Endothelial cell of umbilical vein (primary cell): ENCODE measurements around the gene SEC11A. TPM values are rescaled to one million over a fixed set of nuclear protein-coding genes. Genes with fewer than 3 reads are reported as not detected.

ENCODE experiments used
- BruUV-seq: library from RNA; stranded (reverse); fragments of 400-500 nt; replicated peaks from 2 replicates; lab custom pipeline; 2021; lab: Mats Ljungman, UMichigan
- CTCF ChIA-PET: fragments of 300-600, 350-600 bp; sonication (Branson Sonifier 250); formaldehyde crosslinking; loops from one replicate; lab custom pipeline; 2021; ENCODE audit warnings: antibody characterized with exemption, inconsistent platforms; lab: Charles Lee
- POLR2A ChIA-PET: fragments of 300-600, 350-600 bp; sonication (Branson Sonifier 250); formaldehyde crosslinking; loops from one replicate; lab custom pipeline; 2021; ENCODE audit warnings: antibody characterized with exemption, inconsistent platforms; lab: Charles Lee
- DNase-seq: peaks from one replicate; pipeline ENCODE4 v3.0.0-alpha.2; 2011; ENCODE audit warnings: low read depth, low spot score
- FAIRE-seq: peaks from 2 replicates; lab custom pipeline; 2011; peaks lifted over from hg19 to GRCh38; lab: Jason Lieb, UNC
- H2AFZ ChIP-seq: 2 replicates; pipeline ENCODE4 v1.6.0; 2012; ENCODE audit warnings: low read depth, low read length, control low read depth, inconsistent platforms
- H3K27ac ChIP-seq: 2 replicates; pipeline ENCODE4 v1.5.1; 2011; ENCODE audit warnings: low read depth, mild to moderate bottlenecking, control low read depth, low read length, moderate library complexity; ENCODE audit not compliant: insufficient read depth
- H3K27me3 ChIP-seq, 2 experiments: 2 replicates each; pipeline versions ENCODE4 v1.6.0 to v1.6.1; 2011; ENCODE audit warnings: low read length in 2 of 2, mixed read lengths in 1 of 2; ENCODE audit not compliant: control insufficient read depth in 2 of 2, insufficient read depth in 2 of 2
- H3K36me3 ChIP-seq, 2 experiments: 2 replicates in 1 of 2; 3 replicates in 1 of 2; pipeline ENCODE4 v1.5.1; 2011; ENCODE audit warnings: low read length in 2 of 2, mild to moderate bottlenecking in 1 of 2, moderate library complexity in 1 of 2; ENCODE audit not compliant: control insufficient read depth in 2 of 2, insufficient read depth in 2 of 2; ENCODE audit errors: extremely low read depth in 1 of 2
- H3K4me1 ChIP-seq: 3 replicates; pipeline ENCODE4 v1.5.1; 2011; ENCODE audit warnings: mild to moderate bottlenecking, low read length; ENCODE audit not compliant: control insufficient read depth, insufficient read depth; ENCODE audit errors: extremely low read depth
- H3K4me2 ChIP-seq: 2 replicates; pipeline ENCODE4 v1.6.1; 2011; ENCODE audit warnings: low read length, control low read depth, mixed read lengths; ENCODE audit not compliant: insufficient read depth
- H3K4me3 ChIP-seq, 3 experiments: fragments of 200-600 bp in 1 of 3; sonication (generic), shearing (Covaris generic) in 1 of 3; replicated peaks in 1 of 3; 2 replicates each; pipeline ENCODE4 v1.5.1; 2011 to 2016; ENCODE audit warnings: control low read depth in 3 of 3, low read length in 3 of 3, mild to moderate bottlenecking in 2 of 3, inconsistent platforms in 1 of 3, low read depth in 1 of 3, moderate library complexity in 1 of 3; ENCODE audit not compliant: insufficient read depth in 1 of 3
- H3K79me2 ChIP-seq: 2 replicates; pipeline ENCODE4 v1.6.0; 2012; ENCODE audit warnings: low read length, inconsistent platforms; ENCODE audit not compliant: control insufficient read depth, insufficient read depth
- H3K9ac ChIP-seq: replicated peaks from 2 replicates; pipeline ENCODE3; 2011; ENCODE audit warnings: low read length, control low read depth; ENCODE audit not compliant: insufficient read depth; ENCODE audit errors: extremely low read depth
- H3K9me1 ChIP-seq: replicated peaks from 3 replicates; pipeline ENCODE4 v1.6.0; 2011; ENCODE audit warnings: mild to moderate bottlenecking, low read length; ENCODE audit not compliant: control insufficient read depth, insufficient read depth; ENCODE audit errors: extremely low read depth
- H3K9me3 ChIP-seq: replicated peaks from 2 replicates; pipeline ENCODE4 v1.5.1; 2012; ENCODE audit warnings: low read length, inconsistent platforms; ENCODE audit not compliant: control insufficient read depth, insufficient read depth
- H4K20me1 ChIP-seq: replicated peaks from 2 replicates; pipeline ENCODE3; 2011; ENCODE audit warnings: mild to moderate bottlenecking, low read length; ENCODE audit not compliant: control insufficient read depth, insufficient read depth; ENCODE audit errors: extremely low read depth
- CTCF ChIP-seq, 2 donors: IDR thresholded peaks; 1 replicate in 1 of 2; 2 replicates in 1 of 2; pipeline ENCODE4 v1.5.1; 2011; ENCODE audit warnings: low read length in 2 of 2, mild to moderate bottlenecking in 2 of 2, moderate library complexity in 2 of 2, control low read depth in 1 of 2, inconsistent platforms in 1 of 2, low read depth in 1 of 2; ENCODE audit not compliant: insufficient read depth in 1 of 2; ENCODE audit errors: extremely low read depth in 1 of 2
- EZH2 ChIP-seq: IDR thresholded peaks from 2 replicates; pipeline ENCODE4 v1.6.1; 2012; ENCODE audit warnings: borderline replicate concordance, low read depth, mild to moderate bottlenecking, moderate library complexity, low read length, inconsistent platforms; ENCODE audit not compliant: severe bottlenecking
- FOS ChIP-seq: IDR thresholded peaks from 2 replicates; pipeline ENCODE4 v1.6.1; 2011; ENCODE audit warnings: mild to moderate bottlenecking, low read length, moderate library complexity, borderline replicate concordance; ENCODE audit not compliant: insufficient read depth
- GATA2 ChIP-seq: IDR thresholded peaks from 2 replicates; pipeline ENCODE4 v1.7.0; 2011; ENCODE audit warnings: low read depth, mild to moderate bottlenecking, moderate library complexity, mixed read lengths, low read length; ENCODE audit not compliant: insufficient read length, insufficient read depth
- JUN ChIP-seq: IDR thresholded peaks from 2 replicates; pipeline ENCODE4 v1.6.1; 2011; ENCODE audit warnings: borderline replicate concordance, low read depth; ENCODE audit not compliant: insufficient read length, insufficient read depth
- MAX ChIP-seq: IDR thresholded peaks from 2 replicates; pipeline ENCODE4 v1.6.1; 2011; ENCODE audit not compliant: insufficient read depth, insufficient read length
- MYC ChIP-seq: IDR thresholded peaks from one replicate; pipeline ENCODE4 v1.6.1; 2011; ENCODE audit warnings: mild to moderate bottlenecking, low read depth, low read length
- POLR2A ChIP-seq: IDR thresholded peaks from 2 replicates; pipeline ENCODE4 v1.6.1; 2012; ENCODE audit warnings: low read depth, mild to moderate bottlenecking, control low read depth, low read length
- POLR2AphosphoS5 ChIP-seq: IDR thresholded peaks from 2 replicates; pipeline ENCODE4 v1.6.1; 2012; ENCODE audit warnings: low read depth, mild to moderate bottlenecking, control low read depth, low read length, moderate library complexity; ENCODE audit not compliant: insufficient read depth
- dilution Hi-C: fragments of 300-500 bp; cut with MboI; formaldehyde crosslinking; loops from one replicate; pipeline ENCODE4 v1.15.0; 2019; ENCODE audit warnings: low sequenced_read_pairs; ENCODE audit not compliant: extremely low pct_ligation_motif_present
- intact Hi-C: fragments of 100-400 bp; cut with micrococcal nuclease; formaldehyde crosslinking; loops from one replicate; pipeline ENCODE4 v1.10.0; 2022
- polyA plus RNA-seq, 4 experiments: library from polyadenylated mRNA; depleted of rRNA in 3 of 4; stranded (reverse) in 3 of 4; unstranded in 1 of 4; fragments of >200 nt; gene quantifications; 2 replicates each; pipeline versions ENCODE4 v1.2.1 to v1.2.3, GENCODE V29; 2011 to 2012; ENCODE audit warnings: missing spikeins in 1 of 4
- total RNA-seq: library from RNA; stranded (reverse); gene quantifications from 2 replicates; pipeline ENCODE4 v1.2.3, GENCODE V29; 2021

Gene SEC11A
- total and polyA plus RNA-seq, 2 donors (not counting 3 experiments of a cell fraction or from before 2014, with no cell fraction given), result 189 to 204 TPM

DNA sequence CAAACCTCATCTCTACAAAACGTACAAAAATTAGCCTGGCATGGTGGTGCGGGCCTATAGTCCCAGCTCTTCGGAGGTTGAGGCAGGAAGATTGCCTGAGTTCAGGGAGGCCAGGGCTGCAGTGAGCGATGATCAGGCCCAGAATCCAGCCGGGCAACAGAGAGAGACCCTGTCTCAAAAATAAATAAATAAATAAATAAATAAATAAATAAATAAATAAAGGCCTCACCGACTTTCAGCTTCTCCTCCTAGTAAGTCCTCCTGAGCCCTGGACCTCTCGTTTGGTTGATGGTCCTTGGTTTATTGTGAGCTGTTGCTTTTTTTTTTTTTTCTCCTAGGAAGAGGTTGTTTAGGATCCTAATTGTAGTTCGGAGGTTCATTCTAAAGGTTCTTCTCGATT is 86.9 kb downstream of the SEC11A start:
- H3K4me1 ChIP-seq, result peaks cover 19% of the 10 kb centered on the region
- TF ChIP-seq JUN (no peak), POLR2AphosphoS5 (no peak)
- H3K27ac ChIP-seq, result no peak overlapping the region
- H4K20me1 ChIP-seq, result no peaks in the 10 kb centered on the region
- no peak overlapping the region for H3K4me2 ChIP-seq
- CTCF ChIA-PET, result interaction anchor here (1.0 to 1.7 kb wide), 2 partner anchors 20 to 30 kb away, joined by 3 read pairs; no protein-coding TSS in a partner anchor
- no peaks in the 10 kb centered on the region for H3K36me3 ChIP-seq
- dilution Hi-C loops (no loop called here), intact Hi-C loops (no loop called here)
- no peak overlapping the region for H3K4me3 ChIP-seq
- H3K9me3 ChIP-seq, result no peaks in the 10 kb centered on the region
- no peaks in the 10 kb centered on the region for H3K27me3 ChIP-seq
- no peaks in the 10 kb centered on the region for H3K9me1 ChIP-seq
- no peak for FAIRE-seq
- no peak for DNase-seq
- BruUV-seq, result no TSS peak
- POLR2A ChIA-PET, result no interaction called here
- no peak overlapping the region for H3K9ac ChIP-seq
- H3K79me2 ChIP-seq, result peaks cover 9% of the 10 kb centered on the region
- no peak overlapping the region for H2AFZ ChIP-seq

DNA sequence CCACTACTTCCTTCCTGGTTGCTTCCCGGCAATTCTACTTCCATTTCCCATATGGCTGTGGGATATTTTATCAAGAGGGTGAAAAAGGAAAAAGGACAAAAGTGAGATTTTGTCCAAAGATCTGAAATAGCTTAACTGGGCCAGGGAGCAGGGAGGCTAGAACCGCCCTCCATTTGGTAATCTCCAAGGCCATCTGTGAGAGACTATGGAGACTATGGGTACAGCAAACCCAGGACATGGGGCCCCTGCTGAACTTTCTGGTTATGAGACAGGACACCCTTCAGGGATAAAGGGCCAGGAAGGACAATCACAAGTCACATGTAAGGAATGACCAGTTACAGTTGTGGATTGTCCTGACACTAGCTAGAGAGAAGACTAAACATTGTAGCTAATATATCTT is 90.8 kb downstream of the SEC11A start:
- dilution Hi-C loops, result no loop called here
- no peak for TF ChIP-seq MYC
- no peak for TF ChIP-seq MAX
- TF ChIP-seq GATA2, result no peak
- TF ChIP-seq FOS, result no peak
- TF ChIP-seq POLR2AphosphoS5, result no peak
- TF ChIP-seq POLR2A, result no peak
- TF ChIP-seq JUN, result no peak
- TF ChIP-seq CTCF (IDR thresholded peaks at IDR 0.05; ENCODE audit: extremely low read depth in 1 of 2, insufficient read depth in 1 of 2, low read depth in 1 of 2, low read length in 2 of 2), result no peak
- TF ChIP-seq EZH2, result no peak
- CTCF ChIA-PET, result interaction anchor here (1.0 to 1.4 kb wide), 3 partner anchors 9 to 26 kb away, joined by 3 to 6 read pairs (median 5); no protein-coding TSS in a partner anchor

More for the DNA sequence above, 90.8 kb downstream of the SEC11A start:
- Histone ChIP-seq H4K20me1 (no peaks in the 10 kb centered on the region), H3K79me2 (no peaks in the 10 kb centered on the region), H3K27ac (no peak overlapping the region), H2AFZ (no peak overlapping the region), H3K4me1 (peaks cover 2% of the 10 kb centered on the region), H3K9ac (no peak overlapping the region), H3K4me3 (no peak overlapping the region), H3K9me1 (no peaks in the 10 kb centered on the region), H3K9me3 (peaks cover 20% of the 10 kb centered on the region), H3K36me3 (peaks cover 6 to 24% of the 10 kb centered on the region in 2 experiments), H3K27me3 (no peaks in the 10 kb centered on the region), H3K4me2 (no peak overlapping the region)
- intact Hi-C loops, result no loop called here
- BruUV-seq, result no TSS peak
- FAIRE-seq, result no peak
- POLR2A ChIA-PET, result interaction anchor here (0.6 kb wide), 1 partner anchor 98 kb away, joined by 4 read pairs; no protein-coding TSS in a partner anchor
- DNase-seq, result no peak
